HL-60 (cell line): ENCODE measurements around the gene APOBEC3B.

Source experiments
- CTCF ChIP-seq: IDR thresholded peaks from one replicate; pipeline ENCODE4 v1.5.1; 2011; ENCODE audit warnings: low read length, control low read depth, inconsistent platforms; ENCODE audit not compliant: insufficient read depth
- GABPA ChIP-seq: IDR thresholded peaks from 2 replicates; pipeline ENCODE4 v1.6.1; 2012; ENCODE audit warnings: low read depth
- POLR2AphosphoS5 ChIP-seq: IDR thresholded peaks from 2 replicates; pipeline ENCODE4 v1.6.1; 2012; ENCODE audit warnings: low read depth
- REST ChIP-seq: IDR thresholded peaks from 2 replicates; pipeline ENCODE4 v1.6.1; 2012; ENCODE audit warnings: low read depth; ENCODE audit not compliant: insufficient replicate concordance

- no peak for TF ChIP-seq CTCF
- TF ChIP-seq GABPA = no peak
- TF ChIP-seq REST = no peak
- no peak for TF ChIP-seq POLR2AphosphoS5
Observed at GRCh38 chr22:38957808-38958650, 24.1 kb upstream of the APOBEC3B start.
